Stimulated activated CD8-positive, alpha-beta memory T cell treated with anti-CD3 and anti-CD28 coated beads, Interleukin-15, amount 100 ng/mL, for 24 hours (primary cell): ENCODE measurements around the gene MESD.
"Not testable (repeated sequence)": the region's sequence is repeated elsewhere in the genome, so short reads cannot be mapped to it uniquely, and the experiment has no call there.

ENCODE experiments used
- DNase-seq: peaks from one replicate; pipeline ENCODE4 v3.0.0-alpha.2; 2020; ENCODE audit warnings: low read depth

Gene MESD

GRCh38 chr15:80958818-80959495 lies 30.7 kb downstream of the MESD start:
- DNase-seq = no peak

GRCh38 chr15:80957976-80958375 lies 31.6 kb downstream of the MESD start:
- no peak for DNase-seq

- no peak for DNase-seq
Measured at GRCh38 chr15:80957556-80957955, 32.1 kb downstream of the MESD start.

- not testable (repeated sequence) for DNase-seq
Measured at GRCh38 chr15:80955571-80956452, 33.8 kb downstream of the MESD start.

- no peak for DNase-seq
Measured at GRCh38 chr15:80953953-80954778, 35.5 kb downstream of the MESD start.

GRCh38 chr15:80953001-80953952 lies 36.3 kb downstream of the MESD start:
- no peak for DNase-seq

GRCh38 chr15:80951941-80952340 lies 37.7 kb downstream of the MESD start:
- no peak for DNase-seq

- DNase-seq = no peak
Measured at GRCh38 chr15:80950291-80951078, 39.1 kb downstream of the MESD start.

GRCh38 chr15:80949756-80950155 lies 39.9 kb downstream of the MESD start:
- DNase-seq = no peak

- DNase-seq = no peak
Measured at GRCh38 chr15:80948651-80949292, 40.8 kb downstream of the MESD start.

- DNase-seq = no peak
Measured at GRCh38 chr15:80946576-80946975, 43.0 kb downstream of the MESD start.

GRCh38 chr15:80945605-80946004 lies 44.0 kb downstream of the MESD start:
- no peak for DNase-seq

- DNase-seq = no peak
Measured at GRCh38 chr15:80944818-80945217, 44.8 kb downstream of the MESD start.

GRCh38 chr15:80942746-80943565 lies 46.7 kb downstream of the MESD start:
- DNase-seq = no peak

- no peak for DNase-seq
Measured at GRCh38 chr15:80942266-80942665, 47.4 kb downstream of the MESD start.

- no peak for DNase-seq
Measured at GRCh38 chr15:80940851-80941250, 48.8 kb downstream of the MESD start.

- no peak for DNase-seq
Measured at GRCh38 chr15:80940331-80940730, 49.3 kb downstream of the MESD start.

GRCh38 chr15:80939216-80939615 lies 50.4 kb downstream of the MESD start:
- DNase-seq = no peak

- no peak for DNase-seq
Measured at GRCh38 chr15:80937718-80938117, 51.9 kb downstream of the MESD start.
